ENCODE measurements around the gene C3orf52. TPM values are rescaled to one million over a fixed set of nuclear protein-coding genes. Genes with fewer than 3 reads are reported as not detected.

The C3orf52 gene
- total RNA-seq, 1 donor from 2014 or later = 3.7 TPM

DNA sequence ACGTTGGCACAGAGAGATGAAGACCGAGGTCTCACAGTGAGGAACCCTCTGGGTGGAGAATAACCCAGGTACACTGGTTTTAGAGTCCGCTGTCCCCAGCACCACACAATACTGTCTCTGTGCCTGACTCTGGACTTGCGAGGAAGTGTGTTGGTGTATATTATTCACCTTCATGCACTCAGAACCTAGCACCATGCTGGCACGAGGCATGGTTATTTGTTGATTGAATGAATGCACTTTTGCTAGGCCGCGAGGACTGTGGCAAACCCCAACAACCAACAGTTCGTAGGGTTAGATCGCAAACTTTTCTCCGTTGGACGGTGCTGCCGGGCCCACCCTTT lies 484 bp upstream of the C3orf52 start:
- Histone ChIP-seq H3K9me3 (ENCODE audit: control insufficient read depth in 3 of 3, low read length in 3 of 3) (no peaks in the 10 kb centered on the region), H3K27me3 (ENCODE audit: control insufficient read depth in 3 of 3, insufficient read depth in 3 of 3, low read length in 3 of 3) (no peaks in the 10 kb centered on the region), H3K27ac (ENCODE audit: low read depth, low read length) (no peak overlapping the region), H3K36me3 (ENCODE audit: control insufficient read depth in 3 of 3, insufficient read depth in 3 of 3, low read length in 3 of 3) (no peaks in the 10 kb centered on the region), H3K9ac (ENCODE audit: low read depth in 1 of 3, low read length in 3 of 3) (peak overlapping the region; percentile 63 to 72 (median 63)), H3K4me1 (ENCODE audit: control insufficient read depth in 3 of 3, insufficient read depth in 3 of 3, low read length in 3 of 3) (peaks cover 7 to 10% (median 8%) of the 10 kb centered on the region in 3 donors), H3K4me3 (ENCODE audit: low read length in 3 of 3) (peak overlapping the region; percentile 59 to 70 (median 69))

DNA sequence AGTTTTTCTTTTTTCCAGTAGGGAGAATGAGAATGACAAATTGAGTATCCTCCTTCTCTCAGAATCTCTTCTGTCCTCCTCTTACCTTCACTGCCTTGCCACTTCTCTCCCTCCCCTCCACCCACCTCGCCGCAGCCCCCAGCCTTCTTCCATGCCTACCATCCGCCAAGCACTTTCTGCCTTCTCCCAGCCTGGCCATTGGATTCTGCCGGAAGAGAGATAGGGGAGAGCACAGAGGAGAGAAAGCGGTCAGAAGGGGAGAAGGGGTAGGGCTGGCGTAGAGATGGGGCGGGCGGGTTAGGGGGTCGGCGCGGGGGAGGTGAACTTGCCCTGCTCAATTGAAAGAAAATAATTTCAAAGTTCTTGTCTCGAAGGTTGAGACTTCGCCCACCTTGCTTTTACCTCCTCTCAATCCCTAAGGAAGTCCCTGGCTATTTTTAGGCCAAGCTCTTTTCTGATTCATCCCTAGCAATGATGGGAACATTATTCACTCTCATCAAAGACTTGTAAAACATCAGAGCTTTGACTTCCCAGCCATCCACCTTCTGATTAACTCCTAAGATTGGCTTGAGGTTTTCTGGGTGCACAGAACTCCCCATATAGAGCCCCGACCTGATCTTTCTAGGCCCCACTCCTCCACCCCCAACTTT lies 811 bp downstream of the C3orf52 start:
- no peaks in the 10 kb centered on the region for H3K9me3 ChIP-seq (ENCODE audit: control insufficient read depth in 3 of 3, low read length in 3 of 3)
- H3K27me3 ChIP-seq (ENCODE audit: control insufficient read depth in 3 of 3, insufficient read depth in 3 of 3, low read length in 3 of 3) = no peaks in the 10 kb centered on the region
- H3K4me3 ChIP-seq (ENCODE audit: low read length in 3 of 3) = peak overlapping the region; percentile 59 to 70 (median 69)
- H3K36me3 ChIP-seq (ENCODE audit: control insufficient read depth in 3 of 3, insufficient read depth in 3 of 3, low read length in 3 of 3) = no peaks in the 10 kb centered on the region
- H3K4me1 ChIP-seq (ENCODE audit: control insufficient read depth in 3 of 3, insufficient read depth in 3 of 3, low read length in 3 of 3) = peaks cover 7 to 10% (median 8%) of the 10 kb centered on the region in 3 donors
- peak overlapping the region in 2 of 3 donors; percentile 45 to 63 for H3K9ac ChIP-seq (ENCODE audit: low read depth in 1 of 3, low read length in 3 of 3)
- peak overlapping the region; percentile 28 for H3K27ac ChIP-seq (ENCODE audit: low read depth, low read length)

- no peaks in the 10 kb centered on the region for H3K27me3 ChIP-seq (ENCODE audit: control insufficient read depth in 3 of 3, insufficient read depth in 3 of 3, low read length in 3 of 3)
- no peaks in the 10 kb centered on the region for H3K9me3 ChIP-seq (ENCODE audit: control insufficient read depth in 3 of 3, low read length in 3 of 3)
- H3K9ac ChIP-seq (ENCODE audit: low read depth in 1 of 3, low read length in 3 of 3) = no peak overlapping the region
- no peak overlapping the region for H3K4me3 ChIP-seq (ENCODE audit: low read length in 3 of 3)
- peaks cover 8 to 12% (median 10%) of the 10 kb centered on the region in 3 donors for H3K4me1 ChIP-seq (ENCODE audit: control insufficient read depth in 3 of 3, insufficient read depth in 3 of 3, low read length in 3 of 3)
- H3K36me3 ChIP-seq (ENCODE audit: control insufficient read depth in 3 of 3, insufficient read depth in 3 of 3, low read length in 3 of 3) = no peaks in the 10 kb centered on the region
- H3K27ac ChIP-seq (ENCODE audit: low read depth, low read length) = no peak overlapping the region
Observed at GRCh38 chr3:112087746-112088145, 1.6 kb downstream of the C3orf52 start.

DNA sequence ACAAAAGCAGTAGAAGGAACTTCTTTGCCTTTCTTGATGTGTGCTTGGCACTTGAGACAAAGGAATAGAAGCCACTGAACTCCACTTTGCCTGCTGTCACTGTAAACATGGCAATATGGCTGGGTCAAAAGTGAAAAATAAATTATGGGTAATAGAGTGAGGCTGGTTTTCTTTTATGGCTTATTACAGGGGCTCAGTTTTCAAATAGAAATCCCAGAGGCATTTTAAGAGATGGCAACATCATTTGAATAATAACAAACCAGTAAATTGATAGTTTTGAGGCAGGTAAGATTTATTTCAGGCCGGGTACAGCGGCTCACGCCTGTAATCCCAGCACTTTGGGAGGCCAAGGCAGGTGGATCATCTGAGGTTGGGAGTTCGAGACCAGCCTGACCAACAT lies 2.8 kb downstream of the C3orf52 start:
- Histone ChIP-seq H3K27me3 (ENCODE audit: control insufficient read depth in 3 of 3, insufficient read depth in 3 of 3, low read length in 3 of 3) (no peaks in the 10 kb centered on the region), H3K9me3 (ENCODE audit: control insufficient read depth in 3 of 3, low read length in 3 of 3) (no peaks in the 10 kb centered on the region), H3K27ac (ENCODE audit: low read depth, low read length) (no peak overlapping the region), H3K9ac (ENCODE audit: low read depth in 1 of 3, low read length in 3 of 3) (no peak overlapping the region), H3K4me3 (ENCODE audit: low read length in 3 of 3) (no peak overlapping the region), H3K36me3 (ENCODE audit: control insufficient read depth in 3 of 3, insufficient read depth in 3 of 3, low read length in 3 of 3) (no peaks in the 10 kb centered on the region), H3K4me1 (ENCODE audit: control insufficient read depth in 3 of 3, insufficient read depth in 3 of 3, low read length in 3 of 3) (peaks cover 8 to 14% (median 10%) of the 10 kb centered on the region in 3 donors)

DNA sequence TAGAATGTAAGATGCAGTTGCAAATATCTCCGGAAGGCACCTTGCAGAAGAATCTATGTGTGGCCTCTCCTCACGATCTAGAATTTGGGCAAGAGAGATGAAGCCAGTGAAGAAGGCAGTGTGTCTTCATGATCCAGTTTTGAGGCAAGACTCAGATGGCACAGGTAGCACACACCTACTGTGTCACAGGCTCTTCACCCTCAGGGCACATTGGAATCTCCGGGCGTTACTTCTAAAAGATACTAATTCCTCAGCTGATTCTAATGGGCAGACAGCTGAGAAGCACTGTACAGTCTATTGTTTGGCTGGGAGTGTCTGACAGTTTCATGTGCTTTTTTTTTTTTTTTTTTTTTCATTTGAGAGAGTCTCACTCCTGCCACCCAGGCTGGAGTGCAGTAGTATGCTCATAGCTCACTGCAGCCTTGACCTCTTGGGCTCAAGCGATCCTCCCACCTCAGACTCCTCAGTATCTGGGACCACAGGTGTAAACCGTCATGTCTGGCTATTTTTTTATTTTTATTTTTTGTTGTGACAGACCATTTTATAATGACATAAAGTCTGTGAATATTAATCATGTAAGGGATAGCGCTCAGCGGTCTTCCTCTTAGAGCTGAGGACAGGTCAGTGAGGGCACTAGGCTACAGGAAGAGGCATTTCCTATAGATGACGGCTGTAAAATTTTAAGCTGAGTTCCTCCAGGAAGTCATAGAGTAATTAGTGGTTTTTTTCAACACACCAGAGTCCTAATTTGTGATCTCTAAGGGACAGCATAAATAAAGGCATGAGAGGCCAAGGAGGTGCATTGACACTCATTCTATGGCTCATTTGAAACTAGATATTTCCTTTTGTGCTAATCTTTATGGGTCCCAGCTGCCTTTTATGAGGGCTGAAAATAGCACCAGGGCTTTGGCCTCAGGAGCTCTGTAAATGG lies 4.0 kb downstream of the C3orf52 start:
- Histone ChIP-seq H3K27me3 (ENCODE audit: control insufficient read depth in 3 of 3, insufficient read depth in 3 of 3, low read length in 3 of 3) (no peaks in the 10 kb centered on the region), H3K27ac (ENCODE audit: low read depth, low read length) (no peak overlapping the region), H3K4me1 (ENCODE audit: control insufficient read depth in 3 of 3, insufficient read depth in 3 of 3, low read length in 3 of 3) (peaks cover 8 to 14% (median 10%) of the 10 kb centered on the region in 3 donors), H3K9ac (ENCODE audit: low read depth in 1 of 3, low read length in 3 of 3) (peak overlapping the region in 1 of 3 donors; percentile 25), H3K36me3 (ENCODE audit: control insufficient read depth in 3 of 3, insufficient read depth in 3 of 3, low read length in 3 of 3) (no peaks in the 10 kb centered on the region), H3K4me3 (ENCODE audit: low read length in 3 of 3) (no peak overlapping the region), H3K9me3 (ENCODE audit: control insufficient read depth in 3 of 3, low read length in 3 of 3) (no peaks in the 10 kb centered on the region)

GRCh38 chr3:112090887-112091586 lies 4.8 kb downstream of the C3orf52 start:
- no peaks in the 10 kb centered on the region for H3K9me3 ChIP-seq (ENCODE audit: control insufficient read depth in 3 of 3, low read length in 3 of 3)
- peaks cover 4 to 8% (median 5%) of the 10 kb centered on the region in 3 donors for H3K4me1 ChIP-seq (ENCODE audit: control insufficient read depth in 3 of 3, insufficient read depth in 3 of 3, low read length in 3 of 3)
- no peaks in the 10 kb centered on the region for H3K27me3 ChIP-seq (ENCODE audit: control insufficient read depth in 3 of 3, insufficient read depth in 3 of 3, low read length in 3 of 3)
- H3K4me3 ChIP-seq (ENCODE audit: low read length in 3 of 3) = no peak overlapping the region
- no peak overlapping the region for H3K27ac ChIP-seq (ENCODE audit: low read depth, low read length)
- peak overlapping the region in 1 of 3 donors; percentile 25 for H3K9ac ChIP-seq (ENCODE audit: low read depth in 1 of 3, low read length in 3 of 3)
- H3K36me3 ChIP-seq (ENCODE audit: control insufficient read depth in 3 of 3, insufficient read depth in 3 of 3, low read length in 3 of 3) = no peaks in the 10 kb centered on the region

GRCh38 chr3:112092496-112093179 lies 6.4 kb downstream of the C3orf52 start:
- Histone ChIP-seq H3K27me3 (ENCODE audit: control insufficient read depth in 3 of 3, insufficient read depth in 3 of 3, low read length in 3 of 3) (no peaks in the 10 kb centered on the region), H3K9ac (ENCODE audit: low read depth in 1 of 3, low read length in 3 of 3) (no peak overlapping the region), H3K4me3 (ENCODE audit: low read length in 3 of 3) (peak overlapping the region in 1 of 3 donors; percentile 5)

DNA sequence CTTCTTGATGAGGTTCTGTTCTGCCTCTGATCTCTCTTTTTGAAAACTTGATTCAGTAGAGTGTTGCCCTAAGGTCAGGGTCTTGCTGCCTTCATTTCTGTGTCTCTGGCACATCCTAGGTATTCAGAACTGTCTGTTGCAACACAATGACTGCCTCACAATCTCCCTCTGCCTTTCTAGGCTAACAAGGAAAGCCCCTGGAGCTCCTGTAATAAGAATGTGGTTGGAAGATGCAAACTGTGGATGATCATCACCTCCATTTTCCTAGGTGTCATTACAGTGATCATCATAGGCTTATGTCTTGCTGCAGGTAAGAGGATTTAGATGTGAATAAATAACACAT lies 7.0 kb downstream of the C3orf52 start:
- Histone ChIP-seq H3K9me3 (ENCODE audit: control insufficient read depth in 3 of 3, low read length in 3 of 3) (no peaks in the 10 kb centered on the region), H3K36me3 (ENCODE audit: control insufficient read depth in 3 of 3, insufficient read depth in 3 of 3, low read length in 3 of 3) (no peaks in the 10 kb centered on the region), H3K27ac (ENCODE audit: low read depth, low read length) (no peak overlapping the region), H3K4me3 (ENCODE audit: low read length in 3 of 3) (no peak overlapping the region), H3K9ac (ENCODE audit: low read depth in 1 of 3, low read length in 3 of 3) (no peak overlapping the region), H3K4me1 (ENCODE audit: control insufficient read depth in 3 of 3, insufficient read depth in 3 of 3, low read length in 3 of 3) (peaks cover 0 to 8% (median 2%) of the 10 kb centered on the region in 3 donors), H3K27me3 (ENCODE audit: control insufficient read depth in 3 of 3, insufficient read depth in 3 of 3, low read length in 3 of 3) (no peaks in the 10 kb centered on the region)

More at GRCh38 chr3:112092496-112093179, 6.4 kb downstream of the C3orf52 start:
- Histone ChIP-seq H3K27ac (ENCODE audit: low read depth, low read length) (no peak overlapping the region), H3K36me3 (ENCODE audit: control insufficient read depth in 3 of 3, insufficient read depth in 3 of 3, low read length in 3 of 3) (no peaks in the 10 kb centered on the region), H3K4me1 (ENCODE audit: control insufficient read depth in 3 of 3, insufficient read depth in 3 of 3, low read length in 3 of 3) (peaks cover 0 to 8% (median 2%) of the 10 kb centered on the region in 3 donors), H3K9me3 (ENCODE audit: control insufficient read depth in 3 of 3, low read length in 3 of 3) (no peaks in the 10 kb centered on the region)

- Histone ChIP-seq H3K36me3 (ENCODE audit: control insufficient read depth in 3 of 3, insufficient read depth in 3 of 3, low read length in 3 of 3) (no peaks in the 10 kb centered on the region), H3K27ac (ENCODE audit: low read depth, low read length) (no peak overlapping the region), H3K9me3 (ENCODE audit: control insufficient read depth in 3 of 3, low read length in 3 of 3) (no peaks in the 10 kb centered on the region), H3K4me1 (ENCODE audit: control insufficient read depth in 3 of 3, insufficient read depth in 3 of 3, low read length in 3 of 3) (peaks cover 0 to 8% (median 0%) of the 10 kb centered on the region in 3 donors), H3K9ac (ENCODE audit: low read depth in 1 of 3, low read length in 3 of 3) (no peak overlapping the region), H3K4me3 (ENCODE audit: low read length in 3 of 3) (no peak overlapping the region), H3K27me3 (ENCODE audit: control insufficient read depth in 3 of 3, insufficient read depth in 3 of 3, low read length in 3 of 3) (no peaks in the 10 kb centered on the region)
Observed at GRCh38 chr3:112095731-112096130, 9.5 kb downstream of the C3orf52 start.
